Measurements from ENCODE around the gene EFCAB6.

DNA sequence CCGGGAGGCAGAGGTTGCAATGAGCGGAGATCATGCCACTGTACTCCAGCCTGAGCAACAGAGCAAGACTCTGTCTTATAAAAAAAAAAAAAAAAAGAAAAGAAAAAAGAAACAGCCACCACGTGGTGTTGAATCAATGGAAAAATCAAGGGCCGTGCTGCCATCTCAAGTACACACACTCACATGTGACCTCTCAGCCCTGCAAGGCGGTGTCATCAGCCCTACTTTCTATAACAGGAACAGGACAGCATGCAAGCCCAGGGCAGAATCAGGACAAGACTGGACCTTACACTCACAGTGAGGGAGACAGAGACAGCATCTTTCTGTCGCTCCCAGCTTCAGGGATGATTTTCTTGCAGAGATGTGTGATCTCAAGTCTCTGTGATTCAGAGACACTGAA is 220.7 kb downstream of the EFCAB6 start:
- TF ChIP-seq, protein P1, sequence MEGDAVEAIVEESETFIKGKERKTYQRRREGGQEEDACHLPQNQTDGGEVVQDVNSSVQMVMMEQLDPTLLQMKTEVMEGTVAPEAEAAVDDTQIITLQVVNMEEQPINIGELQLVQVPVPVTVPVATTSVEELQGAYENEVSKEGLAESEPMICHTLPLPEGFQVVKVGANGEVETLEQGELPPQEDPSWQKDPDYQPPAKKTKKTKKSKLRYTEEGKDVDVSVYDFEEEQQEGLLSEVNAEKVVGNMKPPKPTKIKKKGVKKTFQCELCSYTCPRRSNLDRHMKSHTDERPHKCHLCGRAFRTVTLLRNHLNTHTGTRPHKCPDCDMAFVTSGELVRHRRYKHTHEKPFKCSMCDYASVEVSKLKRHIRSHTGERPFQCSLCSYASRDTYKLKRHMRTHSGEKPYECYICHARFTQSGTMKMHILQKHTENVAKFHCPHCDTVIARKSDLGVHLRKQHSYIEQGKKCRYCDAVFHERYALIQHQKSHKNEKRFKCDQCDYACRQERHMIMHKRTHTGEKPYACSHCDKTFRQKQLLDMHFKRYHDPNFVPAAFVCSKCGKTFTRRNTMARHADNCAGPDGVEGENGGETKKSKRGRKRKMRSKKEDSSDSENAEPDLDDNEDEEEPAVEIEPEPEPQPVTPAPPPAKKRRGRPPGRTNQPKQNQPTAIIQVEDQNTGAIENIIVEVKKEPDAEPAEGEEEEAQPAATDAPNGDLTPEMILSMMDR (IDR thresholded peaks at IDR 0.05) = no peak
- no peak for TF ChIP-seq EP300 (IDR thresholded peaks at IDR 0.05; ENCODE audit: low read depth)
- no peak for TF ChIP-seq POLR2AphosphoS5 (IDR thresholded peaks at IDR 0.05)
- TF ChIP-seq POLR2A (IDR thresholded peaks at IDR 0.05) = no peak

All from transverse colon (tissue), 4 donors.